ENCODE results near the gene NSUN6.

Gene NSUN6

GRCh38 chr10:18527687-18528086, 123.7 kb downstream of the NSUN6 start:
- DNase-seq (ENCODE audit: low read depth, low spot score) = no peak

GRCh38 chr10:18523858-18524257, 127.5 kb downstream of the NSUN6 start:
- DNase-seq (ENCODE audit: low read depth, low spot score) = no peak

More at GRCh38 chr10:18527687-18528086, 123.7 kb downstream of the NSUN6 start:
- H3K4me3 ChIP-seq (ENCODE audit: low read length) = no peak overlapping the region

GRCh38 chr10:18523025-18523424, 128.4 kb downstream of the NSUN6 start:
- DNase-seq (ENCODE audit: low read depth, low spot score) = no peak

More at GRCh38 chr10:18523858-18524257, 127.5 kb downstream of the NSUN6 start:
- H3K4me3 ChIP-seq (ENCODE audit: low read length) = no peak overlapping the region

GRCh38 chr10:18516851-18517250, 134.5 kb downstream of the NSUN6 start:
- DNase-seq (ENCODE audit: low read depth, low spot score) = no peak
- no peak overlapping the region for H3K4me3 ChIP-seq (ENCODE audit: low read length)

More at GRCh38 chr10:18523025-18523424, 128.4 kb downstream of the NSUN6 start:
- no peak overlapping the region for H3K4me3 ChIP-seq (ENCODE audit: low read length)

- no peak for DNase-seq (ENCODE audit: low read depth, low spot score)
- no peak overlapping the region for H3K4me3 ChIP-seq (ENCODE audit: low read length)
Measured at GRCh38 chr10:18514537-18514936, 136.8 kb downstream of the NSUN6 start.

- DNase-seq (ENCODE audit: low read depth, low spot score) = no peak
- H3K4me3 ChIP-seq (ENCODE audit: low read length) = no peak overlapping the region
Measured at GRCh38 chr10:18508587-18508986, 142.8 kb downstream of the NSUN6 start.

GRCh38 chr10:18505456-18506118, 145.8 kb downstream of the NSUN6 start:
- DNase-seq (ENCODE audit: low read depth, low spot score) = no peak
- no peak overlapping the region for H3K4me3 ChIP-seq (ENCODE audit: low read length)

- DNase-seq (ENCODE audit: low read depth, low spot score) = no peak
- H3K4me3 ChIP-seq (ENCODE audit: low read length) = no peak overlapping the region
Measured at GRCh38 chr10:18504161-18504560, 147.2 kb downstream of the NSUN6 start.

- H3K4me3 ChIP-seq (ENCODE audit: low read length) = no peak overlapping the region
- no peak for DNase-seq (ENCODE audit: low read depth, low spot score)
Measured at GRCh38 chr10:18501629-18502028, 149.8 kb downstream of the NSUN6 start.

- no peak for DNase-seq (ENCODE audit: low read depth, low spot score)
- no peak overlapping the region for H3K4me3 ChIP-seq (ENCODE audit: low read length)
Measured at GRCh38 chr10:18501198-18501597, 150.2 kb downstream of the NSUN6 start.

GRCh38 chr10:18500576-18500975, 150.8 kb downstream of the NSUN6 start:
- no peak overlapping the region for H3K4me3 ChIP-seq (ENCODE audit: low read length)
- DNase-seq (ENCODE audit: low read depth, low spot score) = no peak

GRCh38 chr10:18498998-18499397, 152.4 kb downstream of the NSUN6 start:
- DNase-seq (ENCODE audit: low read depth, low spot score) = no peak
- H3K4me3 ChIP-seq (ENCODE audit: low read length) = no peak overlapping the region

- no peak for DNase-seq (ENCODE audit: low read depth, low spot score)
Measured at GRCh38 chr10:18497806-18498369, 153.5 kb downstream of the NSUN6 start.

More at GRCh38 chr10:18497806-18498369, 153.5 kb downstream of the NSUN6 start:
- no peak overlapping the region for H3K4me3 ChIP-seq (ENCODE audit: low read length)

All from Jurkat, Clone E6-1 (cell line).